NCI-H187 treated with DMSO at 0.1 percent for 48 hours (cell line): Measurements from ENCODE around the gene KRT32.
"Not testable (repeated sequence)": the region's sequence is repeated elsewhere in the genome, so short reads cannot be mapped to it uniquely, and the experiment has no call there.

Experiments
- DNase-seq: peaks from one replicate; lab custom pipeline; 2025; lab: John Stamatoyannopoulos, UW

The KRT32 gene

GRCh38 chr17:41463746-41464145, 3.4 kb downstream of the KRT32 start:
- no peak for DNase-seq

- DNase-seq: no peak
These were observed 4.5 kb downstream of the KRT32 start for GRCh38 chr17:41462705-41463104.

GRCh38 chr17:41457676-41458075, 9.5 kb downstream of the KRT32 start:
- no peak for DNase-seq

GRCh38 chr17:41456204-41456603, 11.0 kb downstream of the KRT32 start:
- no peak for DNase-seq

- no peak for DNase-seq
These were observed 11.9 kb downstream of the KRT32 start for GRCh38 chr17:41455236-41455635.

- no peak for DNase-seq
These were observed 14.1 kb downstream of the KRT32 start for GRCh38 chr17:41453066-41453465.

GRCh38 chr17:41452281-41452680, 14.9 kb downstream of the KRT32 start:
- DNase-seq: no peak

GRCh38 chr17:41451154-41451728, 15.9 kb downstream of the KRT32 start:
- DNase-seq: no peak

- no peak for DNase-seq
These were observed 18.2 kb downstream of the KRT32 start for GRCh38 chr17:41449008-41449407.

- DNase-seq: no peak
These were observed 18.7 kb downstream of the KRT32 start for GRCh38 chr17:41448506-41448905.

GRCh38 chr17:41446806-41447205, 20.4 kb downstream of the KRT32 start:
- DNase-seq: no peak

GRCh38 chr17:41444640-41445039, 22.5 kb downstream of the KRT32 start:
- no peak for DNase-seq

GRCh38 chr17:41444186-41444585, 23.0 kb downstream of the KRT32 start:
- DNase-seq: no peak

- DNase-seq: no peak
These were observed 24.4 kb downstream of the KRT32 start for GRCh38 chr17:41442739-41443138.

- DNase-seq: no peak
These were observed 26.6 kb downstream of the KRT32 start, which contains the start of gene KRT38 for GRCh38 chr17:41440531-41441033. Gene KRT38 (minus strand): TSS chr17:41440983. CDS start chr17:41440921, 62 bp downstream.

GRCh38 chr17:41439375-41439774, 27.8 kb downstream of the KRT32 start:
- DNase-seq: no peak

- DNase-seq: no peak
These were observed 29.4 kb downstream of the KRT32 start for GRCh38 chr17:41437769-41438168.

GRCh38 chr17:41437254-41437653, 29.9 kb downstream of the KRT32 start:
- DNase-seq: no peak

GRCh38 chr17:41434415-41434814, 32.8 kb downstream of the KRT32 start:
- DNase-seq: no peak

GRCh38 chr17:41434005-41434404, 33.2 kb downstream of the KRT32 start:
- peak; percentile 91 for DNase-seq

- DNase-seq: peak; percentile 42
These were observed 33.6 kb downstream of the KRT32 start for GRCh38 chr17:41433586-41433985.

GRCh38 chr17:41430376-41430775, 36.8 kb downstream of the KRT32 start:
- not testable (repeated sequence) for DNase-seq

- no peak for DNase-seq
These were observed 37.5 kb downstream of the KRT32 start for GRCh38 chr17:41429667-41430066.

GRCh38 chr17:41428591-41429291, 38.4 kb downstream of the KRT32 start:
- DNase-seq: no peak
